Measurements from ENCODE around the gene DNAJA2. TPM values are rescaled to one million over a fixed set of nuclear protein-coding genes. Genes with fewer than 3 reads are reported as not detected.

DNAJA2 gene
- total and polyA plus RNA-seq, 9 of the 15 experiments (the other 6 are each of a cell fraction or from before 2014, with no cell fraction given) = 24.1 to 75.9 (median 50.7) TPM

GRCh38 chr16:46986896-46987295 lies 13.4 kb upstream of the DNAJA2 start:
- H3K9me1 ChIP-seq (ENCODE audit: control insufficient read depth, insufficient read depth, low read length) = no peaks in the 10 kb centered on the region
- ChIA-PET CTCF (ENCODE audit: low intra/inter-chr PET ratio) (no interaction called here), POLR2A (interaction anchor here (0.6 to 1.2 kb wide), 2 partner anchors 13 to 638 kb away, joined by 3 to 7 read pairs; partner anchors contain the start of gene DNAJA2)
- no peak overlapping the region for H3K27ac ChIP-seq (ENCODE audit: extremely low read depth, low read depth, low read length)
- peaks cover 23 to 25% of the 10 kb centered on the region in 2 experiments for H3K27me3 ChIP-seq (ENCODE audit: control insufficient read depth in 2 of 2, insufficient read depth in 2 of 2, low read length in 2 of 2)
- ATAC-seq (no peak), FAIRE-seq (no peak), DNase-seq (ENCODE audit: extremely low read depth in 1 of 4, low spot score in 3 of 4) (no peak)
- H4K20me1 ChIP-seq (replicated peaks; ENCODE audit: control insufficient read depth, insufficient read depth, low read length) = no peaks in the 10 kb centered on the region
- no peak overlapping the region for H2AFZ ChIP-seq (ENCODE audit: low read depth, low read length)
- no peaks in the 10 kb centered on the region for H3K4me1 ChIP-seq (replicated peaks in 1 of 2; ENCODE audit: control insufficient read depth in 2 of 2, insufficient read depth in 2 of 2, low read length in 2 of 2)
- no peaks in the 10 kb centered on the region for H3K79me2 ChIP-seq (ENCODE audit: control insufficient read depth, insufficient read depth, low read length)
- BruUV-seq (replicated peaks) = no TSS peak
- H3K4me2 ChIP-seq (ENCODE audit: insufficient read depth, low read length) = no peak overlapping the region
- in situ Hi-C loops (cut with MboI) (no loop called here), intact Hi-C loops (cut with micrococcal nuclease) (no loop called here)
- no peaks in the 10 kb centered on the region for H3K9me3 ChIP-seq (replicated peaks; ENCODE audit: control insufficient read depth, insufficient read depth, low read depth, low read length)
- no peak overlapping the region for H3K9ac ChIP-seq (ENCODE audit: insufficient read depth in 1 of 2, low read depth in 2 of 2, low read length in 2 of 2)
- no peak overlapping the region for H3K4me3 ChIP-seq
- 3% methylated on average over 3 of the region's 3 CpGs for WGBS (ENCODE audit: insufficient coverage, low coverage, missing lambda C conversion rate)
- no peaks in the 10 kb centered on the region for H3K36me3 ChIP-seq (ENCODE audit: control insufficient read depth, insufficient read depth, low read length)
- TF ChIP-seq ZBED1 (IDR thresholded peaks at IDR 0.05) (no peak), KLF1 (tag; IDR thresholded peaks at IDR 0.05) (no peak), ETS1 (conservative IDR thresholded peaks at IDR 0.05; ENCODE audit: control insufficient read depth, low read depth, low read length) (no peak), THAP12 (CRISPR knock-in tag; IDR thresholded peaks at IDR 0.05) (no peak), TCF7 (IDR thresholded peaks at IDR 0.05; ENCODE audit: borderline replicate concordance) (no peak), MTF1 (CRISPR knock-in tag; IDR thresholded peaks at IDR 0.05; ENCODE audit: borderline replicate concordance) (no peak), ZNF780A (CRISPR knock-in tag; IDR thresholded peaks at IDR 0.05) (no peak), ZNF778 (CRISPR knock-in tag; IDR thresholded peaks at IDR 0.05) (no peak), MCM7 (IDR thresholded peaks at IDR 0.05) (no peak), NONO (IDR thresholded peaks at IDR 0.05; ENCODE audit: low read depth in 2 of 2, low read length in 1 of 2) (no peak), ZNF174 (CRISPR knock-in tag; IDR thresholded peaks at IDR 0.05) (no peak), SRSF9 (IDR thresholded peaks at IDR 0.05; ENCODE audit: borderline replicate concordance, low read depth, low read length) (no peak), ZNF41 (CRISPR knock-in tag; conservative IDR thresholded peaks at IDR 0.05) (no peak)
- TF ChIP-seq, protein P1, sequence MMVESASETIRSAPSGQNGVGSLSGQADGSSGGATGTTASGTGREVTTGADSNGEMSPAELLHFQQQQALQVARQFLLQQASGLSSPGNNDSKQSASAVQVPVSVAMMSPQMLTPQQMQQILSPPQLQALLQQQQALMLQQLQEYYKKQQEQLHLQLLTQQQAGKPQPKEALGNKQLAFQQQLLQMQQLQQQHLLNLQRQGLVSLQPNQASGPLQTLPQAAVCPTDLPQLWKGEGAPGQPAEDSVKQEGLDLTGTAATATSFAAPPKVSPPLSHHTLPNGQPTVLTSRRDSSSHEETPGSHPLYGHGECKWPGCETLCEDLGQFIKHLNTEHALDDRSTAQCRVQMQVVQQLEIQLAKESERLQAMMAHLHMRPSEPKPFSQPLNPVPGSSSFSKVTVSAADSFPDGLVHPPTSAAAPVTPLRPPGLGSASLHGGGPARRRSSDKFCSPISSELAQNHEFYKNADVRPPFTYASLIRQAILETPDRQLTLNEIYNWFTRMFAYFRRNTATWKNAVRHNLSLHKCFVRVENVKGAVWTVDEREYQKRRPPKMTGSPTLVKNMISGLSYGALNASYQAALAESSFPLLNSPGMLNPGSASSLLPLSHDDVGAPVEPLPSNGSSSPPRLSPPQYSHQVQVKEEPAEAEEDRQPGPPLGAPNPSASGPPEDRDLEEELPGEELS (CRISPR knock-in tag; IDR thresholded peaks at IDR 0.05; ENCODE audit: borderline replicate concordance) = no peak
- TF ChIP-seq, protein P2, sequence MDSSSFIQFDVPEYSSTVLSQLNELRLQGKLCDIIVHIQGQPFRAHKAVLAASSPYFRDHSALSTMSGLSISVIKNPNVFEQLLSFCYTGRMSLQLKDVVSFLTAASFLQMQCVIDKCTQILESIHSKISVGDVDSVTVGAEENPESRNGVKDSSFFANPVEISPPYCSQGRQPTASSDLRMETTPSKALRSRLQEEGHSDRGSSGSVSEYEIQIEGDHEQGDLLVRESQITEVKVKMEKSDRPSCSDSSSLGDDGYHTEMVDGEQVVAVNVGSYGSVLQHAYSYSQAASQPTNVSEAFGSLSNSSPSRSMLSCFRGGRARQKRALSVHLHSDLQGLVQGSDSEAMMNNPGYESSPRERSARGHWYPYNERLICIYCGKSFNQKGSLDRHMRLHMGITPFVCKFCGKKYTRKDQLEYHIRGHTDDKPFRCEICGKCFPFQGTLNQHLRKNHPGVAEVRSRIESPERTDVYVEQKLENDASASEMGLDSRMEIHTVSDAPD (CRISPR knock-in tag; IDR thresholded peaks at IDR 0.05) = no peak
